Fibroblast of lung (primary cell): Measurements from ENCODE around the gene PEX14. TPM values are rescaled to one million over a fixed set of nuclear protein-coding genes. Genes with fewer than 3 reads are reported as not detected.

ENCODE experiments used
- DNase-seq, 2 donors: peaks; one replicate each; pipeline versions ENCODE4 v3.0.0 to v3.0.0-alpha.2; 2010; ENCODE audit warnings: low read depth in 2 of 2
- H2AFZ ChIP-seq: 2 replicates; pipeline ENCODE4 v1.5.1; 2012; ENCODE audit warnings: low read length, control low read depth, inconsistent platforms
- H3K27ac ChIP-seq: 2 replicates; pipeline ENCODE4 v1.5.1; 2011; ENCODE audit warnings: low read length, control low read depth; ENCODE audit not compliant: insufficient read depth
- H3K27me3 ChIP-seq: 2 replicates; pipeline ENCODE4 v1.5.1; 2011; ENCODE audit warnings: mild to moderate bottlenecking, low read length; ENCODE audit not compliant: control insufficient read depth, insufficient read depth
- H3K36me3 ChIP-seq: 2 replicates; pipeline ENCODE4 v1.5.1; 2011; ENCODE audit warnings: low read length; ENCODE audit not compliant: control insufficient read depth, insufficient read depth
- H3K4me1 ChIP-seq: 2 replicates; pipeline ENCODE4 v1.5.1; 2011; ENCODE audit warnings: low read length; ENCODE audit not compliant: control insufficient read depth, insufficient read depth; ENCODE audit errors: extremely low read depth
- H3K4me2 ChIP-seq: 2 replicates; pipeline ENCODE4 v1.5.1; 2011; ENCODE audit warnings: low read length, control low read depth; ENCODE audit not compliant: insufficient read depth; ENCODE audit errors: extremely low read depth
- H3K4me3 ChIP-seq, 4 experiments: fragments of 200-600 bp in 1 of 4; sonication (generic) in 1 of 4; replicated peaks in 1 of 4; 2 replicates each; pipeline ENCODE4 v1.5.1; 2011 to 2016; ENCODE audit warnings: low read length in 4 of 4, low read depth in 3 of 4, mild to moderate bottlenecking in 3 of 4, control low read depth in 2 of 4, inconsistent platforms in 1 of 4, mixed read lengths in 1 of 4; ENCODE audit not compliant: insufficient read depth in 1 of 4; ENCODE audit errors: control extremely low read depth in 1 of 4
- H3K79me2 ChIP-seq: 2 replicates; pipeline ENCODE4 v1.5.1; 2012; ENCODE audit warnings: mild to moderate bottlenecking, low read length, inconsistent platforms; ENCODE audit not compliant: control insufficient read depth, insufficient read depth
- H3K9ac ChIP-seq: 2 replicates; pipeline ENCODE4 v1.5.1; 2011; ENCODE audit warnings: mild to moderate bottlenecking, low read length, control low read depth; ENCODE audit not compliant: insufficient read depth
- H3K9me3 ChIP-seq: 2 replicates; pipeline ENCODE4 v1.5.1; 2012; ENCODE audit warnings: low read depth, low read length; ENCODE audit not compliant: control insufficient read depth, insufficient read depth
- H4K20me1 ChIP-seq: 2 replicates; pipeline ENCODE4 v1.5.1; 2011; ENCODE audit warnings: low read length; ENCODE audit not compliant: control insufficient read depth, insufficient read depth; ENCODE audit errors: extremely low read depth
- CTCF ChIP-seq, 2 donors: IDR thresholded peaks in 1 of 2; conservative IDR thresholded peaks in 1 of 2; 1 replicate in 1 of 2; 2 replicates in 1 of 2; pipeline ENCODE4 v1.5.1; 2011 to 2012; ENCODE audit warnings: low read length in 2 of 2, control low read depth in 1 of 2, inconsistent platforms in 1 of 2, low read depth in 1 of 2, mild to moderate bottlenecking in 1 of 2
- EZH2 ChIP-seq: IDR thresholded peaks from 2 replicates; pipeline ENCODE4 v1.5.1; 2012; ENCODE audit warnings: low read length, control low read depth, mild to moderate bottlenecking; ENCODE audit errors: missing control alignments
- polyA plus RNA-seq, 2 donors: library from polyadenylated mRNA; depleted of rRNA in 1 of 2; stranded (reverse) in 1 of 2; unstranded in 1 of 2; fragments of >200 nt; gene quantifications; 2 replicates each; pipeline ENCODE4 v1.2.1, GENCODE V29; 2011 to 2012; ENCODE audit warnings: missing spikeins in 1 of 2
- total RNA-seq: library from RNA; depleted of rRNA; stranded (reverse); fragments of >200 nt; gene quantifications from 2 replicates; pipeline ENCODE4 v1.2.1, GENCODE V29; 2014

PEX14 gene
- total and polyA plus RNA-seq, 2 donors (not counting 1 experiment from before 2014, with no cell fraction given): 10.3 to 11.4 TPM

- H3K4me3 ChIP-seq: no peak overlapping the region
- no peak for DNase-seq
- no peaks in the 10 kb centered on the region for H3K27me3 ChIP-seq
- H3K9ac ChIP-seq: no peak overlapping the region
- H2AFZ ChIP-seq: no peak overlapping the region
- H3K4me1 ChIP-seq: no peaks in the 10 kb centered on the region
- no peaks in the 10 kb centered on the region for H3K79me2 ChIP-seq
- TF ChIP-seq CTCF (conservative IDR thresholded peaks at IDR 0.05 in 1 of 2, IDR thresholded peaks at IDR 0.05 in 1 of 2; ENCODE audit: low read depth in 1 of 2, low read length in 2 of 2) (no peak), EZH2 (no peak)
- H3K36me3 ChIP-seq: peaks cover 4% of the 10 kb centered on the region
- H3K9me3 ChIP-seq: no peaks in the 10 kb centered on the region
- no peak overlapping the region for H3K4me2 ChIP-seq
- H3K27ac ChIP-seq: no peak overlapping the region
- no peaks in the 10 kb centered on the region for H4K20me1 ChIP-seq
Measured at GRCh38 chr1:10629816-10630571, 155.2 kb downstream of the PEX14 start.

DNA sequence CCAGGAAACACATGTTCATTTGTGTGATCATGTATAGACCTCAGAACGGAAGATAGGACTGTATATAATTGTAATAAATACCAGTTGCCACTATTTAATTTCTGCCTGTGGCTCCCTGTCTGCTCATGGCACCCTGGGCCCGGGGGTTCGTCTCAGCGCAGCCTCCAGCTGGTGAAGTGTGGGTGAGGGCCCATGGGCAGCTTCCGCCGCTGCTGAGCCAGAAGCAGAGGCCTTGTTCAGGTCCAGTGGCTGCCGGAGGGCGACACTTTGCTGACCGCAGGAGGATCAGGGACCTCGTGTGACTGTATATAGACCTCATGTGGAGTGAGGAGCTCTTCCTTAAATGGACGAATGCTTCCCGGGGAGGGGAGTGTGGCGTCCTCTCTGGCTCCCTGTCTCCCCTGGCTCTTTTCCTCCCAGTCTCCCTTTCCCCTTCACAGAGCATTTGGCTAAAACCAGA, 155.9 kb downstream of the PEX14 start:
- no peak overlapping the region for H3K4me2 ChIP-seq
- no peak overlapping the region for H3K9ac ChIP-seq
- peaks cover 4% of the 10 kb centered on the region for H3K36me3 ChIP-seq
- no peaks in the 10 kb centered on the region for H3K4me1 ChIP-seq
- TF ChIP-seq CTCF (conservative IDR thresholded peaks at IDR 0.05 in 1 of 2, IDR thresholded peaks at IDR 0.05 in 1 of 2; ENCODE audit: low read depth in 1 of 2, low read length in 2 of 2) (no peak), EZH2 (no peak)
- H3K27me3 ChIP-seq: no peaks in the 10 kb centered on the region
- H3K27ac ChIP-seq: no peak overlapping the region
- no peak overlapping the region for H2AFZ ChIP-seq
- H3K9me3 ChIP-seq: no peaks in the 10 kb centered on the region
- H3K4me3 ChIP-seq: no peak overlapping the region
- H3K79me2 ChIP-seq: no peaks in the 10 kb centered on the region
- no peak for DNase-seq
- no peaks in the 10 kb centered on the region for H4K20me1 ChIP-seq

- Histone ChIP-seq H3K4me1 (no peaks in the 10 kb centered on the region), H3K4me2 (no peak overlapping the region), H3K9ac (no peak overlapping the region), H3K36me3 (peaks cover 4% of the 10 kb centered on the region), H4K20me1 (no peaks in the 10 kb centered on the region), H3K9me3 (no peaks in the 10 kb centered on the region), H3K79me2 (no peaks in the 10 kb centered on the region), H3K27ac (no peak overlapping the region), H2AFZ (no peak overlapping the region), H3K4me3 (no peak overlapping the region), H3K27me3 (no peaks in the 10 kb centered on the region)
- no peak for DNase-seq
- TF ChIP-seq CTCF (conservative IDR thresholded peaks at IDR 0.05 in 1 of 2, IDR thresholded peaks at IDR 0.05 in 1 of 2; ENCODE audit: low read depth in 1 of 2, low read length in 2 of 2) (no peak), EZH2 (no peak)
Measured at GRCh38 chr1:10631121-10631810, 156.5 kb downstream of the PEX14 start.
